Ascending aorta (tissue), 2 donors: ENCODE data around the gene SLIT3. TPM values are rescaled to one million over a fixed set of nuclear protein-coding genes. Genes with fewer than 3 reads are reported as not detected.

ENCODE experiments used
- DNase-seq, 2 donors: peaks; one replicate each; pipeline ENCODE4 v3.0.0-alpha.2; 2019; ENCODE audit warnings: low spot score in 2 of 2
- H3K27ac ChIP-seq, 2 donors: fragments of 200-600 bp; sonication (generic); one replicate each; pipeline ENCODE4 v1.5.1; 2016 to 2017; ENCODE audit warnings: mild to moderate bottlenecking in 1 of 2
- H3K27me3 ChIP-seq: fragments of 200-600 bp; sonication (generic); one replicate; pipeline ENCODE4 v1.5.1; 2017
- H3K36me3 ChIP-seq, 2 donors: fragments of 200-600 bp; sonication (generic); one replicate each; pipeline ENCODE4 v1.5.1; 2016
- H3K4me1 ChIP-seq, 2 donors: fragments of 200-600 bp; sonication (generic); one replicate each; pipeline ENCODE4 v1.5.1; 2016 to 2017; ENCODE audit warnings: mild to moderate bottlenecking in 1 of 2
- H3K4me3 ChIP-seq, 2 donors: fragments of 200-600 bp; sonication (generic); one replicate each; pipeline ENCODE4 v1.5.1; 2016 to 2017; ENCODE audit warnings: mild to moderate bottlenecking in 1 of 2
- H3K9me3 ChIP-seq, 2 donors: fragments of 200-600 bp; sonication (generic); one replicate each; pipeline ENCODE4 v1.5.1; 2016
- CTCF ChIP-seq, 3 experiments: fragments of 200-600 bp in 2 of 3; fragments of 450-650 bp in 1 of 3; sonication (generic) in 2 of 3; IDR thresholded peaks; one replicate each; pipeline ENCODE4 v1.5.1; 2016 to 2019; ENCODE audit warnings: antibody characterized with exemption in 3 of 3, mild to moderate bottlenecking in 1 of 3, moderate library complexity in 1 of 3
- intact Hi-C: fragments of 100-400 bp; cut with DNase I; formaldehyde crosslinking; loops from one replicate; pipeline ENCODE4 v1.15.1; 2023
- total RNA-seq: library from RNA; depleted of rRNA; stranded (reverse); fragments of >200 nt; gene quantifications from one replicate; pipeline ENCODE4 v1.1.0, GENCODE V29; 2016

SLIT3 gene
- total RNA-seq, 1 donor from 2014 or later: 128 TPM

DNA sequence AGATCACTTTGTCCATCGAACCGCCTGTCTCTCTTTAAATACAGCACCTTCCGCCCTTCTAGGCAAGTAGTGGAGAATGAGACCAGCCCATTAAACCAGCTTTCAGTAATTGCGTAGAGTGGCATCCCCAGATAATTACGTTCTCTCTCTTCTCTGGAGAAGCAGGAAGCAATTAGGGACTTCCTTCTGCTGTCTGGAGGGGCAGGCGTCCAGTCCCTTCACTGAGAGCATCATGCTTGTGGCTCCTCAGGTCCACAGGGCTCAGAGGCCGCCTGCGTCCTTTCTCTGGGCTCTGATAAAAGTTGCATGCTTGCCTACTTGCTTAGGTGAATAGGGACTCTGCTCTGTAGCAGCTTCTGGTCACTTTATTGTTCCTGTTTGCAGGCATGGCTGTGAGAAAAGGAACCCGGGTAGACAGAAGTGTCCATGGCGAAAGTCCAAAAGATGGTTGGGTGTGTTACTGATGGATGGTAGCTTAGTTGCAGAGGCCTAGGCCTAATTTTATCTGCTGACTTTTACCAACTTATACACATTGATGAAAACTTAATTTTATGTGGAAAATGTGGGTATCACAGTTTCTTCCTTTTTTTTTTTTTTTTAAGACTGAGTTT is 422.7 kb downstream of the SLIT3 start:
- Histone ChIP-seq H3K27ac (no peak overlapping the region), H3K9me3 (no peaks in the 10 kb centered on the region), H3K4me3 (no peak overlapping the region), H3K36me3 (no peaks in the 10 kb centered on the region), H3K27me3 (no peaks in the 10 kb centered on the region), H3K4me1 (peaks cover 0 to 7% of the 10 kb centered on the region in 2 donors)
- no peak for DNase-seq
- TF ChIP-seq CTCF (IDR thresholded peaks at IDR 0.05): no peak
- intact Hi-C loops: no loop called here

DNA sequence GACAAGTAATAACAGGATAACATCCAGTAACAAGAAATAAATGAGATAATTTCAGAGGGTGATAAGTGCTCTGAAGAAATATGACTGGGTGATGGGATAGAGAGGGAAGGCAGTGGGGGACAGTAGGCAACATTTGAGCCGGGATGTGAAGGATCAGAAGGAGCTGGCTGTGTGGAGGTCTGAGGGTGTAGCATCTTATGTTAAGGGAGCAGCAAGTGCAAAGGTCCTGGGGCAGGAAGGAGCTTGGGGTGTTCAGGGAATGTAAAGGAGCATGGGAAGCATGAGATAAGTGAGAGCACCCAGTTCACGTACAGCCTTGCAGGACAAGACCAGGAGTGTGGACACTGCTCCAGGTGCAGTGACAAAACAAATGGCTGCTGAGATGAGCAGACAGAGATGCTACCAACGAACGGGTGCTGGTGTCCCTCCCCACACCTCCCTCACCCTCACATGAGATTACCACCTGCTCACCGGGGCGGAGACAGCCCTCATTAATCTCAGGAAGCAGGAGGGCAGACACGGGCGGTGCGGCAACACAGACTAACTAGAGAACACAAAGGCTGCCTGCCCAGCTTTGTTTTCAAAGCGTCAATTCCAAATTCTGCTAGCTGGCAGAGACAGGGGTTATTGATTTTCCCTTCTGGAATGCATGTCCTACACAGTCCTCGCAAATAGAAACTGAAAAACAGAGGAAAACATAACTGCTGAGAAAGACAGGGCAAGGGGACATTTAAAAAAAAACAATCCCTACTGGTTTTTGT is 423.6 kb downstream of the SLIT3 start:
- intact Hi-C loops: no loop called here
- H3K9me3 ChIP-seq: no peaks in the 10 kb centered on the region
- H3K4me3 ChIP-seq: no peak overlapping the region
- no peak for DNase-seq
- H3K27ac ChIP-seq: no peak overlapping the region
- TF ChIP-seq CTCF (IDR thresholded peaks at IDR 0.05): no peak
- no peaks in the 10 kb centered on the region for H3K36me3 ChIP-seq
- H3K4me1 ChIP-seq: peaks cover 0 to 7% of the 10 kb centered on the region in 2 donors
- no peaks in the 10 kb centered on the region for H3K27me3 ChIP-seq

DNA sequence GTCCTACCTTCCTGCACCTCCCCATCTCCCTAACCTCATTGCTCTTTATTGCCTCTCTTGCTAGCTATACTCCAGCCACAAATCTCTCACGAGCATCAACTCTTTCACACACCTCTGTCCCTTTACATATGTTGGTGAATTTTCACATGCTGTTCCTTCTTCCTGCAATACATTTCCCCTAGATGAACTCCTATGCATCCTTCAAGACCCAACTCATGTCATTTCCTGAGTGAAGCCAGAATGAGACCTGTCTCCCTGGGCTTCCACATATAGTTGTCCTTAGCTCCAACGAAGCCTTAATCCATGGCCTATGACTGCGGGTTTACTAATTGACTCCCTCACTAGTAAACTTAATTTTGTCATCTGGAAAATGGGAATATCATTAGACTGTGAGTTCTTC is 424.5 kb downstream of the SLIT3 start:
- Histone ChIP-seq H3K27me3 (no peaks in the 10 kb centered on the region), H3K36me3 (no peaks in the 10 kb centered on the region), H3K9me3 (no peaks in the 10 kb centered on the region), H3K27ac (no peak overlapping the region), H3K4me1 (peaks cover 0 to 7% of the 10 kb centered on the region in 2 donors), H3K4me3 (no peak overlapping the region)
- TF ChIP-seq CTCF (IDR thresholded peaks at IDR 0.05): no peak
- intact Hi-C loops: no loop called here
- no peak for DNase-seq

DNA sequence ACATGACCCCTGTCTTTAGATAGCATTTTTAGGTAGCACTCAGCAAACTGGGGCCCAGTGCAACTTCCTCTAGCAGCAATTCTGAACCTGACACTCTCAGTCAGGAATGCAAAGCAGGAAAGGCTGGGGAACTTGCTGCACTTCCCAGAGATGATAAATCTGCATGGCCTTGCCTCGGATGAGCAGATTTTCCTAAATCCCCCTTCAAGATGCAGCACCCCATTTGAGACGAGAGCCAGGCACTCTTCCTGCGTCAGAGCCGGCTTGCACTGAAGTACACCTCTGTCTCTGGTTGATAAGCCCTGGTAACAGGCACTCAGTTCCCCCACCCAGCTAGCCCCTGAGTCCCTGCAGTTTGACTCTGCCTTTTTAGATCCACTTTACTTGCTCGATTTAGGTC is 425.1 kb downstream of the SLIT3 start:
- Histone ChIP-seq H3K27ac (no peak overlapping the region), H3K4me1 (peaks cover 0 to 7% of the 10 kb centered on the region in 2 donors), H3K4me3 (no peak overlapping the region), H3K27me3 (no peaks in the 10 kb centered on the region), H3K36me3 (no peaks in the 10 kb centered on the region), H3K9me3 (no peaks in the 10 kb centered on the region)
- TF ChIP-seq CTCF (IDR thresholded peaks at IDR 0.05): no peak
- intact Hi-C loops: no loop called here
- no peak for DNase-seq

DNA sequence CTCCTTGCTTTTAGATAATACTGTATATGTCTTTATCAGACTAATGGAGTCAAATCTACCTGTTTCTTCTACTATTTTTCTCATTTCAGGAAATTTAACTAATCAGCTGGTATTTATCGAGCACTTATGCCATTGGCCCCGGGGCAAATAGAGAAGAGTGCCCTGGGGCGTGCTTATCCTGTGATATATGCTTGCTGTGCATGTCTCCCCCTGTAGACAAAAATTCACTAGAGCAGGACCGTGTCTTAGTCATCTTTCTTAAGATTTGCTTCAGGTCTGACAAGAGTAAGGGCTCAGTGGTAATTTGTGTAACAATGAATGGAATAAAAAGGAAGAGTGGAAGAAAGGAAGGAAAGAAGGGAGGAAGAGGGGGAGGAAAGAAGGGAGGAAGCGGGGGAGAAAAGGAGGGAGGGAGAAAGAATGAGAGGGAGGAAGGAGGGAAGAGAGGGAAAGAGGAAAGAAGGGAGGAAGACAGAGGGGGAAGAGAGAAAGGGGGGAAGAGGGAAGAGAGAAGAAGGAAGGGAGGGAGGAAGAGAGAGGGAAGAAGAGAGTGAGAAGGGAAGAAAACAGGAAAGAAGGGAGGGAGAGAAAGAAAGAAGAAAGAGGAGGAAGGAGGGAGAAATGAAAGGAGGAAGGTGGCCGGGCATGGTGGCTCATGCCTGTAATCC is 426.1 kb downstream of the SLIT3 start:
- Histone ChIP-seq H3K36me3 (no peaks in the 10 kb centered on the region), H3K4me1 (peaks cover 0 to 4% of the 10 kb centered on the region in 2 donors), H3K4me3 (no peak overlapping the region), H3K9me3 (no peaks in the 10 kb centered on the region), H3K27ac (no peak overlapping the region), H3K27me3 (no peaks in the 10 kb centered on the region)
- peak in 1 of 3 experiments; percentile 8 for TF ChIP-seq CTCF (IDR thresholded peaks at IDR 0.05)
- intact Hi-C loops: no loop called here
- no peak for DNase-seq
